ENCODE measurements around the gene NCF2.

NCF2 gene

GRCh38 chr1:183582021-183582713, 8.1 kb downstream of the NCF2 start:
- DNase-seq: no peak

- DNase-seq: no peak
These were observed 10.0 kb downstream of the NCF2 start for GRCh38 chr1:183580281-183580682.

- DNase-seq: no peak
These were observed 11.4 kb downstream of the NCF2 start for GRCh38 chr1:183578856-183579255.

GRCh38 chr1:183577897-183578465, 12.3 kb downstream of the NCF2 start:
- DNase-seq: no peak

- DNase-seq: no peak
These were observed 13.7 kb downstream of the NCF2 start for GRCh38 chr1:183576537-183576936.

GRCh38 chr1:183575606-183576005, 14.7 kb downstream of the NCF2 start:
- DNase-seq: no peak

GRCh38 chr1:183572721-183573120, 17.5 kb downstream of the NCF2 start:
- no peak for DNase-seq

- no peak for DNase-seq
These were observed 18.5 kb downstream of the NCF2 start for GRCh38 chr1:183571678-183572268.

- DNase-seq: no peak
These were observed 19.8 kb downstream of the NCF2 start for GRCh38 chr1:183570451-183570850.

- no peak for DNase-seq
These were observed 20.5 kb downstream of the NCF2 start for GRCh38 chr1:183569801-183570200.

- no peak for DNase-seq
These were observed 21.1 kb downstream of the NCF2 start for GRCh38 chr1:183569141-183569540.

- no peak for DNase-seq
These were observed 21.9 kb downstream of the NCF2 start for GRCh38 chr1:183568176-183569021.

GRCh38 chr1:183567584-183567983, 22.7 kb downstream of the NCF2 start:
- DNase-seq: no peak

GRCh38 chr1:183566026-183566425, 24.2 kb downstream of the NCF2 start:
- DNase-seq: no peak

GRCh38 chr1:183565261-183565660, 25.0 kb downstream of the NCF2 start:
- DNase-seq: no peak

- DNase-seq: no peak
These were observed 27.6 kb downstream of the NCF2 start for GRCh38 chr1:183562701-183563100.

- no peak for DNase-seq
These were observed 31.2 kb downstream of the NCF2 start for GRCh38 chr1:183559061-183559460.

- no peak for DNase-seq
These were observed 35.7 kb downstream of the NCF2 start for GRCh38 chr1:183554577-183554976.

GRCh38 chr1:183553764-183554163, 36.5 kb downstream of the NCF2 start:
- no peak for DNase-seq

GRCh38 chr1:183553331-183553730, 36.9 kb downstream of the NCF2 start:
- DNase-seq: no peak

- DNase-seq: no peak
These were observed 37.4 kb downstream of the NCF2 start for GRCh38 chr1:183552891-183553290.

- no peak for DNase-seq
These were observed 37.8 kb downstream of the NCF2 start for GRCh38 chr1:183552441-183552840.

GRCh38 chr1:183551924-183552323, 38.3 kb downstream of the NCF2 start:
- DNase-seq: no peak

GRCh38 chr1:183550915-183551314, 39.3 kb downstream of the NCF2 start:
- DNase-seq: no peak
